Measurements from ENCODE around the gene STOX2. TPM values are rescaled to one million over a fixed set of nuclear protein-coding genes. Genes with fewer than 3 reads are reported as not detected.

Gene STOX2
- total and polyA plus RNA-seq, 2 donors (not counting 3 experiments of a cell fraction or from before 2014, with no cell fraction given): 0.03 to 0.24 TPM

- no peak overlapping the region for H3K4me2 ChIP-seq (ENCODE audit: insufficient read depth, low read length)
- no peak for DNase-seq (ENCODE audit: low read depth, low spot score)
- H3K36me3 ChIP-seq (ENCODE audit: control insufficient read depth in 2 of 2, extremely low read depth in 1 of 2, insufficient read depth in 2 of 2, low read length in 2 of 2): no peaks in the 10 kb centered on the region
- no TSS peak for BruUV-seq (replicated peaks)
- ChIA-PET CTCF (no interaction called here), POLR2A (no interaction called here)
- intact Hi-C loops (cut with micrococcal nuclease) (no loop called here), dilution Hi-C loops (cut with MboI; ENCODE audit: extremely low pct_ligation_motif_present, low sequenced_read_pairs) (no loop called here)
- TF ChIP-seq GATA2 (IDR thresholded peaks at IDR 0.05; ENCODE audit: insufficient read depth, insufficient read length, low read depth, low read length) (no peak), POLR2AphosphoS5 (IDR thresholded peaks at IDR 0.05; ENCODE audit: insufficient read depth, low read depth, low read length) (no peak), MAX (IDR thresholded peaks at IDR 0.05; ENCODE audit: insufficient read depth, insufficient read length) (no peak), JUN (IDR thresholded peaks at IDR 0.05; ENCODE audit: borderline replicate concordance, insufficient read depth, insufficient read length, low read depth) (no peak), EZH2 (IDR thresholded peaks at IDR 0.05; ENCODE audit: borderline replicate concordance, low read depth, low read length, severe bottlenecking) (no peak), MYC (IDR thresholded peaks at IDR 0.05; ENCODE audit: low read depth, low read length) (no peak)
- H3K79me2 ChIP-seq (ENCODE audit: control insufficient read depth, insufficient read depth, low read length): no peaks in the 10 kb centered on the region
- H3K27ac ChIP-seq (ENCODE audit: insufficient read depth, low read depth, low read length): no peak overlapping the region
- no peak overlapping the region for H2AFZ ChIP-seq (ENCODE audit: low read depth, low read length)
- no peaks in the 10 kb centered on the region for H3K9me1 ChIP-seq (replicated peaks; ENCODE audit: control insufficient read depth, extremely low read depth, insufficient read depth, low read length)
- FAIRE-seq: no peak
- H3K9ac ChIP-seq (replicated peaks; ENCODE audit: extremely low read depth, insufficient read depth, low read length): no peak overlapping the region
- no peaks in the 10 kb centered on the region for H3K9me3 ChIP-seq (replicated peaks; ENCODE audit: control insufficient read depth, insufficient read depth, low read length)
- H3K27me3 ChIP-seq (ENCODE audit: control insufficient read depth in 2 of 2, insufficient read depth in 2 of 2, low read length in 2 of 2): no peaks in the 10 kb centered on the region
- no peaks in the 10 kb centered on the region for H3K4me1 ChIP-seq (ENCODE audit: control insufficient read depth, extremely low read depth, insufficient read depth, low read length)
- no peak overlapping the region for H3K4me3 ChIP-seq (replicated peaks in 1 of 3; ENCODE audit: insufficient read depth in 1 of 3, low read depth in 1 of 3, low read length in 3 of 3)
- H4K20me1 ChIP-seq (replicated peaks; ENCODE audit: control insufficient read depth, extremely low read depth, insufficient read depth, low read length): no peaks in the 10 kb centered on the region
These were observed 27.5 kb downstream of the STOX2 start for GRCh38 chr4:183932576-183932975.

GRCh38 chr4:183934761-183935160, 29.7 kb downstream of the STOX2 start:
- Histone ChIP-seq H3K36me3 (ENCODE audit: control insufficient read depth in 2 of 2, extremely low read depth in 1 of 2, insufficient read depth in 2 of 2, low read length in 2 of 2) (no peaks in the 10 kb centered on the region), H3K79me2 (ENCODE audit: control insufficient read depth, insufficient read depth, low read length) (no peaks in the 10 kb centered on the region), H3K9ac (replicated peaks; ENCODE audit: extremely low read depth, insufficient read depth, low read length) (no peak overlapping the region), H3K27ac (ENCODE audit: insufficient read depth, low read depth, low read length) (no peak overlapping the region), H3K9me3 (replicated peaks; ENCODE audit: control insufficient read depth, insufficient read depth, low read length) (no peaks in the 10 kb centered on the region), H4K20me1 (replicated peaks; ENCODE audit: control insufficient read depth, extremely low read depth, insufficient read depth, low read length) (no peaks in the 10 kb centered on the region), H2AFZ (ENCODE audit: low read depth, low read length) (no peak overlapping the region), H3K9me1 (replicated peaks; ENCODE audit: control insufficient read depth, extremely low read depth, insufficient read depth, low read length) (no peaks in the 10 kb centered on the region), H3K27me3 (ENCODE audit: control insufficient read depth in 2 of 2, insufficient read depth in 2 of 2, low read length in 2 of 2) (no peaks in the 10 kb centered on the region), H3K4me1 (ENCODE audit: control insufficient read depth, extremely low read depth, insufficient read depth, low read length) (no peaks in the 10 kb centered on the region), H3K4me2 (ENCODE audit: insufficient read depth, low read length) (no peak overlapping the region), H3K4me3 (replicated peaks in 1 of 3; ENCODE audit: insufficient read depth in 1 of 3, low read depth in 1 of 3, low read length in 3 of 3) (no peak overlapping the region)
- POLR2A ChIA-PET: no interaction called here
- FAIRE-seq: no peak
- DNase-seq (ENCODE audit: low read depth, low spot score): no peak
- no peak for TF ChIP-seq JUN (IDR thresholded peaks at IDR 0.05; ENCODE audit: borderline replicate concordance, insufficient read depth, insufficient read length, low read depth)
- TF ChIP-seq POLR2AphosphoS5 (IDR thresholded peaks at IDR 0.05; ENCODE audit: insufficient read depth, low read depth, low read length): no peak
- TF ChIP-seq POLR2A (IDR thresholded peaks at IDR 0.05; ENCODE audit: low read depth, low read length): no peak
- no peak for TF ChIP-seq GATA2 (IDR thresholded peaks at IDR 0.05; ENCODE audit: insufficient read depth, insufficient read length, low read depth, low read length)
- TF ChIP-seq EZH2 (IDR thresholded peaks at IDR 0.05; ENCODE audit: borderline replicate concordance, low read depth, low read length, severe bottlenecking): no peak
- no peak for TF ChIP-seq FOS (IDR thresholded peaks at IDR 0.05; ENCODE audit: borderline replicate concordance, insufficient read depth, low read length)
- no peak for TF ChIP-seq MYC (IDR thresholded peaks at IDR 0.05; ENCODE audit: low read depth, low read length)
- TF ChIP-seq CTCF (IDR thresholded peaks at IDR 0.05; ENCODE audit: extremely low read depth in 1 of 2, insufficient read depth in 1 of 2, low read depth in 1 of 2, low read length in 2 of 2): no peak
- no peak for TF ChIP-seq MAX (IDR thresholded peaks at IDR 0.05; ENCODE audit: insufficient read depth, insufficient read length)
- dilution Hi-C loops (cut with MboI; ENCODE audit: extremely low pct_ligation_motif_present, low sequenced_read_pairs) (no loop called here), intact Hi-C loops (cut with micrococcal nuclease) (no loop called here)
- CTCF ChIA-PET: interaction anchor here (1.5 kb wide), 1 partner anchor 8 kb away, joined by 3 read pairs; no protein-coding TSS in a partner anchor
- no TSS peak for BruUV-seq (replicated peaks)
